HEK293 (cell line): Measurements from ENCODE around the gene CLCN2.

Experiments
- CTCF ChIA-PET: fragments of 350-600 bp; formaldehyde crosslinking; extraction: SDS; loops from one replicate; lab custom pipeline; 2021; ENCODE audit warnings: antibody characterized with exemption; lab: Yijun Ruan, JAX
- POLR2A ChIA-PET: fragments of 300-600 bp; formaldehyde crosslinking; extraction: SDS; loops from one replicate; lab custom pipeline; 2020; ENCODE audit warnings: antibody characterized with exemption, inconsistent platforms; lab: Yijun Ruan, JAX
- H3K27ac ChIP-seq: fragments of 200-500 bp; sonication (Bioruptor generic); 2 replicates; pipeline ENCODE4 v1.5.1; 2014; ENCODE audit warnings: low read depth, low read length, control low read depth, inconsistent platforms; ENCODE audit errors: extremely low read depth
- H3K36me3 ChIP-seq, 2 experiments: fragments of 200-500 bp in 1 of 2; sonication (Bioruptor generic) in 1 of 2; 1 replicate in 1 of 2; 2 replicates in 1 of 2; pipeline ENCODE4 v1.5.1; 2014 to 2017; ENCODE audit warnings: inconsistent platforms in 2 of 2, low read length in 2 of 2; ENCODE audit not compliant: control insufficient read depth in 2 of 2, insufficient read depth in 1 of 2
- H3K4me1 ChIP-seq: fragments of 200-500 bp; sonication (Bioruptor generic); 2 replicates; pipeline ENCODE4 v1.5.1; 2014; ENCODE audit warnings: mild to moderate bottlenecking, low read length, inconsistent platforms; ENCODE audit not compliant: control insufficient read depth, insufficient read depth
- H3K4me3 ChIP-seq: 2 replicates; pipeline ENCODE4 v1.5.1; 2011; ENCODE audit warnings: low read depth, mild to moderate bottlenecking, control low read depth, low read length, moderate library complexity
- H3K9me3 ChIP-seq: fragments of 200-500 bp; sonication (Bioruptor generic); 2 replicates; pipeline ENCODE4 v1.5.1; 2014; ENCODE audit warnings: low read depth, low read length, inconsistent platforms; ENCODE audit not compliant: control insufficient read depth, insufficient read depth
- BCL11A ChIP-seq: fragments of 450-650 bp; formaldehyde crosslinking; IDR thresholded peaks from 2 replicates; pipeline ENCODE4 v1.5.1; 2016; ENCODE audit warnings: low read depth, missing biosample characterization, missing genetic modification characterization
- GFI1B ChIP-seq: fragments of 450-650 bp; formaldehyde crosslinking; IDR thresholded peaks from 2 replicates; pipeline ENCODE4 v1.5.1; 2016; ENCODE audit warnings: missing biosample characterization, missing genetic modification characterization
- IKZF3 ChIP-seq: fragments of 450-650 bp; IDR thresholded peaks from 2 replicates; pipeline ENCODE4 v1.5.0; 2018; ENCODE audit warnings: missing biosample characterization, mild to moderate bottlenecking, missing genetic modification characterization, moderate library complexity
- SETDB1 ChIP-seq: IDR thresholded peaks from one replicate; pipeline ENCODE4 v1.6.1; 2017; ENCODE audit warnings: mild to moderate bottlenecking, low read length, moderate library complexity, mixed read lengths; ENCODE audit not compliant: insufficient read length
- ZBTB17 ChIP-seq: fragments of 450-650 bp; formaldehyde crosslinking; IDR thresholded peaks from 2 replicates; pipeline ENCODE4 v1.5.1; 2016; ENCODE audit warnings: missing biosample characterization, missing genetic modification characterization
- ZBTB21 ChIP-seq: fragments of 450-650 bp; formaldehyde crosslinking; IDR thresholded peaks from 2 replicates; pipeline ENCODE4 v1.5.1; 2017; ENCODE audit warnings: missing biosample characterization, missing genetic modification characterization
- ZNF311 ChIP-seq: fragments of 450-650 bp; formaldehyde crosslinking; IDR thresholded peaks from 2 replicates; pipeline ENCODE4 v1.5.1; 2017; ENCODE audit warnings: missing biosample characterization, missing genetic modification characterization, borderline replicate concordance
- ZNF335 ChIP-seq: fragments of 450-650 bp; formaldehyde crosslinking; conservative IDR thresholded peaks from 2 replicates; pipeline ENCODE4 v1.5.1; 2016; ENCODE audit warnings: missing biosample characterization, missing genetic modification characterization
- ZNF37A ChIP-seq: fragments of 450-650 bp; IDR thresholded peaks from 2 replicates; pipeline ENCODE4 v1.5.1; 2018; ENCODE audit warnings: missing biosample characterization, missing genetic modification characterization
- ZNF521 ChIP-seq: fragments of 450-650 bp; formaldehyde crosslinking; IDR thresholded peaks from 2 replicates; pipeline ENCODE4 v1.5.1; 2017; ENCODE audit warnings: missing biosample characterization, mild to moderate bottlenecking, missing genetic modification characterization
- ZNF621 ChIP-seq: fragments of 450-650 bp; formaldehyde crosslinking; IDR thresholded peaks from 2 replicates; pipeline ENCODE4 v1.5.1; 2017; ENCODE audit warnings: missing biosample characterization, missing genetic modification characterization
- ZNF624 ChIP-seq: fragments of 450-650 bp; formaldehyde crosslinking; IDR thresholded peaks from 2 replicates; pipeline ENCODE4 v1.5.1; 2017; ENCODE audit warnings: missing biosample characterization, missing genetic modification characterization
- ZNF670 ChIP-seq: fragments of 450-650 bp; formaldehyde crosslinking; IDR thresholded peaks from 2 replicates; pipeline ENCODE4 v1.5.1; 2016; ENCODE audit warnings: missing biosample characterization, missing genetic modification characterization, low read depth
- ZNF76 ChIP-seq: fragments of 450-650 bp; formaldehyde crosslinking; IDR thresholded peaks from 2 replicates; pipeline ENCODE4; 2016; ENCODE audit warnings: low read depth, missing biosample characterization, missing genetic modification characterization, borderline replicate concordance
- ZNF768 ChIP-seq: fragments of 450-650 bp; formaldehyde crosslinking; IDR thresholded peaks from 2 replicates; pipeline ENCODE4 v1.5.1; 2018; ENCODE audit warnings: missing biosample characterization, mild to moderate bottlenecking, missing genetic modification characterization
- ZNF777 ChIP-seq: fragments of 450-650 bp; formaldehyde crosslinking; IDR thresholded peaks from 2 replicates; pipeline ENCODE4 v1.5.1; 2017; ENCODE audit warnings: missing biosample characterization, missing genetic modification characterization, borderline replicate concordance
- ZSCAN23 ChIP-seq: fragments of 450-650 bp; formaldehyde crosslinking; IDR thresholded peaks from 2 replicates; pipeline ENCODE4 v1.5.1; 2016; ENCODE audit warnings: missing biosample characterization, missing genetic modification characterization
- TF ChIP-seq, protein P1 (sequence below): fragments of 450-650 bp; formaldehyde crosslinking; IDR thresholded peaks from 2 replicates; pipeline ENCODE4 v1.5.1; 2016; ENCODE audit warnings: missing biosample characterization, missing genetic modification characterization
- TF ChIP-seq, protein P2 (sequence below): fragments of 450-650 bp; formaldehyde crosslinking; IDR thresholded peaks from 2 replicates; pipeline ENCODE4 v1.5.1; 2016; ENCODE audit warnings: missing biosample characterization, missing genetic modification characterization
- TF ChIP-seq, protein P3 (sequence below): fragments of 450-650 bp; formaldehyde crosslinking; IDR thresholded peaks from 2 replicates; pipeline ENCODE4 v1.5.1; 2016; ENCODE audit warnings: missing biosample characterization, missing genetic modification characterization
- TF ChIP-seq, protein P4 (sequence below): fragments of 450-650 bp; formaldehyde crosslinking; IDR thresholded peaks from 2 replicates; pipeline ENCODE4 v1.5.1; 2016; ENCODE audit warnings: missing biosample characterization, missing genetic modification characterization
- TF ChIP-seq, protein P5 (sequence below): fragments of 450-650 bp; formaldehyde crosslinking; IDR thresholded peaks from 2 replicates; pipeline ENCODE4 v1.5.1; 2016; ENCODE audit warnings: missing biosample characterization, missing genetic modification characterization
- TF ChIP-seq, protein P6 (sequence below): fragments of 450-650 bp; formaldehyde crosslinking; IDR thresholded peaks from 2 replicates; pipeline ENCODE4; 2016; ENCODE audit warnings: missing biosample characterization, missing genetic modification characterization
- TF ChIP-seq, protein P7 (sequence below): fragments of 450-650 bp; formaldehyde crosslinking; IDR thresholded peaks from 2 replicates; pipeline ENCODE4 v1.5.1; 2016; ENCODE audit warnings: missing biosample characterization, missing genetic modification characterization
- TF ChIP-seq, protein P8 (sequence below): fragments of 450-650 bp; formaldehyde crosslinking; IDR thresholded peaks from 2 replicates; pipeline ENCODE4 v1.5.1; 2016; ENCODE audit warnings: missing biosample characterization, missing genetic modification characterization

The CLCN2 gene

DNA sequence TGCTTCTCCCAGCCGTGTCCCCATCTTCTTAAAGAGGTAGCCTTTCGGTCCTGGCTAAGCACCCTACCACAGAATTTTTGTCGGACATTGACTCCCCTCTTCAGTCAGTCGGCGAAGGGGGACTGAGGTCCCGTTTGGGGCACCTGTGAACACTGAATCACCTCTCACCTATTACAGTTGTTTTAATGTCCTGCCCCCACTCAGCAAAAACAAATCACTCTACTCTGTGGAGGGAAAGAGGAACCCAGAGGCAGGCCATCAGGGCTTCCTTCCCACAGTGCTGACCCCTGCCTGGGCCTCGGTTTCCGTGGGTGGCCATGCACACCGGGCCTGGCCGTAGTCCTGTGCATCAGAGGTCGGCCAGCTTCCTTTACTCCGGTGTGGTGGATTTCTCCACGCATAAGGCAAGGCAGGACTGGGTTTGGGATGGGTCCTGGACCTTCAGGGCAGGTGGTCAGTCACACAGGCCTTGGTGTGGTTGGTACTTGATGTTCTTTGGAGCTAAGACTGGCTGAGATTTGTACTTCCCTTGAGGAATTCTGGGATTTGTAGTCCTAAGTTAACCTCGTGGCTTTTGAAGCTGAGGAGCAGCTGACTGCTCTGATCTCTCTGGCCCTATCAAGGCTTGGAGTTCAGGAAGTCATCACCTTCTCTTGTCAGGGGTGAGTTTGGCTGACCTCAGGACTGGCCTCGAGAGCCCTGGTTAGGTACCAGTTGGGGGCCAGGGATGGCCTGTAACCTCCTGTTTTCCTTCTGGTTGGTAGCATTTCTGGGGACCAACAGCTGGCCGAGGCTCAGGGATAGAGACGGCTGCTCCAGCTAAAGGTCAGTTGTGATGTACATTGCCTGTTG is 24.6 kb downstream of the CLCN2 start:
- CTCF ChIA-PET = interaction anchor here (1.6 to 2.2 kb wide), 2 partner anchors 17 to 35 kb away, joined by 6 to 8 read pairs; no protein-coding TSS in a partner anchor
- Histone ChIP-seq H3K36me3 (peaks cover 0 to 57% of the 10 kb centered on the region in 2 experiments; a peak in 1 of 3 replicates), H3K9me3 (no peaks in the 10 kb centered on the region), H3K4me1 (no peaks in the 10 kb centered on the region), H3K27ac (peak overlapping the region; percentile 73; the same call in 1 of the 2 replicates), H3K4me3 (peak overlapping the region; percentile 86)
- POLR2A ChIA-PET = interaction anchor here (1.1 kb wide), 1 partner anchor 17 kb away, joined by 3 read pairs; no protein-coding TSS in a partner anchor
- no peak for TF ChIP-seq ZNF621
- no peak for TF ChIP-seq ZNF768
- TF ChIP-seq, protein P1, sequence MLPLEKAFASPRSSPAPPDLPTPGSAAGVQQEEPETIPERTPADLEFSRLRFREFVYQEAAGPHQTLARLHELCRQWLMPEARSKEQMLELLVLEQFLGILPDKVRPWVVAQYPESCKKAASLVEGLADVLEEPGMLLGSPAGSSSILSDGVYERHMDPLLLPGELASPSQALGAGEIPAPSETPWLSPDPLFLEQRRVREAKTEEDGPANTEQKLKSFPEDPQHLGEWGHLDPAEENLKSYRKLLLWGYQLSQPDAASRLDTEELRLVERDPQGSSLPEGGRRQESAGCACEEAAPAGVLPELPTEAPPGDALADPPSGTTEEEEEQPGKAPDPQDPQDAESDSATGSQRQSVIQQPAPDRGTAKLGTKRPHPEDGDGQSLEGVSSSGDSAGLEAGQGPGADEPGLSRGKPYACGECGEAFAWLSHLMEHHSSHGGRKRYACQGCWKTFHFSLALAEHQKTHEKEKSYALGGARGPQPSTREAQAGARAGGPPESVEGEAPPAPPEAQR (tag by site-specific recombination) = no peak
- peak; percentile 26 for TF ChIP-seq ZBTB17 (tag by site-specific recombination)
- TF ChIP-seq ZNF37A (tag by site-specific recombination) = no peak
- peak; percentile 76; the same call in 1 of the 2 replicates for TF ChIP-seq ZNF76
- peak; percentile 70; the same call in 1 of the 2 replicates for TF ChIP-seq GFI1B (tag by site-specific recombination)
- no peak for TF ChIP-seq ZNF777 (tag by site-specific recombination)
- TF ChIP-seq, protein P2, sequence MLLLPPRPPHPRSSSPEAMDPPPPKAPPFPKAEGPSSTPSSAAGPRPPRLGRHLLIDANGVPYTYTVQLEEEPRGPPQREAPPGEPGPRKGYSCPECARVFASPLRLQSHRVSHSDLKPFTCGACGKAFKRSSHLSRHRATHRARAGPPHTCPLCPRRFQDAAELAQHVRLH (tag by site-specific recombination) = no peak
- TF ChIP-seq, protein P3, sequence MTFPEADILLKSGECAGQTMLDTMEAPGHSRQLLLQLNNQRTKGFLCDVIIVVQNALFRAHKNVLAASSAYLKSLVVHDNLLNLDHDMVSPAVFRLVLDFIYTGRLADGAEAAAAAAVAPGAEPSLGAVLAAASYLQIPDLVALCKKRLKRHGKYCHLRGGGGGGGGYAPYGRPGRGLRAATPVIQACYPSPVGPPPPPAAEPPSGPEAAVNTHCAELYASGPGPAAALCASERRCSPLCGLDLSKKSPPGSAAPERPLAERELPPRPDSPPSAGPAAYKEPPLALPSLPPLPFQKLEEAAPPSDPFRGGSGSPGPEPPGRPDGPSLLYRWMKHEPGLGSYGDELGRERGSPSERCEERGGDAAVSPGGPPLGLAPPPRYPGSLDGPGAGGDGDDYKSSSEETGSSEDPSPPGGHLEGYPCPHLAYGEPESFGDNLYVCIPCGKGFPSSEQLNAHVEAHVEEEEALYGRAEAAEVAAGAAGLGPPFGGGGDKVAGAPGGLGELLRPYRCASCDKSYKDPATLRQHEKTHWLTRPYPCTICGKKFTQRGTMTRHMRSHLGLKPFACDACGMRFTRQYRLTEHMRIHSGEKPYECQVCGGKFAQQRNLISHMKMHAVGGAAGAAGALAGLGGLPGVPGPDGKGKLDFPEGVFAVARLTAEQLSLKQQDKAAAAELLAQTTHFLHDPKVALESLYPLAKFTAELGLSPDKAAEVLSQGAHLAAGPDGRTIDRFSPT (tag by site-specific recombination) = no peak
- no peak for TF ChIP-seq IKZF3 (tag by site-specific recombination)
- TF ChIP-seq ZSCAN23 (tag by site-specific recombination) = no peak
- TF ChIP-seq, protein P4, sequence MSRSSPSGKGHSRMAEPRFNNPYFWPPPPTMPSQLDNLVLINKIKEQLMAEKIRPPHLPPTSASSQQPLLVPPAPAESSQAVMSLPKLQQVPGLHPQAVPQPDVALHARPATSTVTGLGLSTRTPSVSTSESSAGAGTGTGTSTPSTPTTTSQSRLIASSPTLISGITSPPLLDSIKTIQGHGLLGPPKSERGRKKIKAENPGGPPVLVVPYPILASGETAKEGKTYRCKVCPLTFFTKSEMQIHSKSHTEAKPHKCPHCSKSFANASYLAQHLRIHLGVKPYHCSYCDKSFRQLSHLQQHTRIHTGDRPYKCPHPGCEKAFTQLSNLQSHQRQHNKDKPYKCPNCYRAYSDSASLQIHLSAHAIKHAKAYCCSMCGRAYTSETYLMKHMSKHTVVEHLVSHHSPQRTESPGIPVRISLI (tag by site-specific recombination) = no peak
- TF ChIP-seq, protein P5, sequence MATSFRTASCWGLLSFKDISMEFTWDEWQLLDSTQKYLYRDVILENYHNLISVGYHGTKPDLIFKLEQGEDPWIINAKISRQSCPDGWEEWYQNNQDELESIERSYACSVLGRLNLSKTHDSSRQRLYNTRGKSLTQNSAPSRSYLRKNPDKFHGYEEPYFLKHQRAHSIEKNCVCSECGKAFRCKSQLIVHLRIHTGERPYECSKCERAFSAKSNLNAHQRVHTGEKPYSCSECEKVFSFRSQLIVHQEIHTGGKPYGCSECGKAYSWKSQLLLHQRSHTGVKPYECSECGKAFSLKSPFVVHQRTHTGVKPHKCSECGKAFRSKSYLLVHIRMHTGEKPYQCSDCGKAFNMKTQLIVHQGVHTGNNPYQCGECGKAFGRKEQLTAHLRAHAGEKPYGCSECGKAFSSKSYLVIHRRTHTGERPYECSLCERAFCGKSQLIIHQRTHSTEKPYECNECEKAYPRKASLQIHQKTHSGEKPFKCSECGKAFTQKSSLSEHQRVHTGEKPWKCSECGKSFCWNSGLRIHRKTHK (tag by site-specific recombination) = no peak
- no peak for TF ChIP-seq ZNF521 (tag by site-specific recombination)
- no peak for TF ChIP-seq ZBTB21 (tag by site-specific recombination)
- TF ChIP-seq SETDB1 = no peak
- TF ChIP-seq, protein P6, sequence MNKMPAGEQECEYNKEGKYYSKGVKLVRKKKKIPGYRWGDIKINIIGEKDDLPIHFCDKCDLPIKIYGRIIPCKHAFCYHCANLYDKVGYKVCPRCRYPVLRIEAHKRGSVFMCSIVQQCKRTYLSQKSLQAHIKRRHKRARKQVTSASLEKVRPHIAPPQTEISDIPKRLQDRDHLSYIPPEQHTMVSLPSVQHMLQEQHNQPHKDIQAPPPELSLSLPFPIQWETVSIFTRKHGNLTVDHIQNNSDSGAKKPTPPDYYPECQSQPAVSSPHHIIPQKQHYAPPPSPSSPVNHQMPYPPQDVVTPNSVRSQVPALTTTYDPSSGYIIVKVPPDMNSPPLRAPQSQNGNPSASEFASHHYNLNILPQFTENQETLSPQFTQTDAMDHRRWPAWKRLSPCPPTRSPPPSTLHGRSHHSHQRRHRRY (tag by site-specific recombination) = no peak
- TF ChIP-seq BCL11A (tag by site-specific recombination) = no peak
- TF ChIP-seq ZNF311 (tag by site-specific recombination) = no peak
- no peak for TF ChIP-seq ZNF670
- peak; percentile 75 for TF ChIP-seq ZNF335 (tag by site-specific recombination)
- TF ChIP-seq, protein P7, sequence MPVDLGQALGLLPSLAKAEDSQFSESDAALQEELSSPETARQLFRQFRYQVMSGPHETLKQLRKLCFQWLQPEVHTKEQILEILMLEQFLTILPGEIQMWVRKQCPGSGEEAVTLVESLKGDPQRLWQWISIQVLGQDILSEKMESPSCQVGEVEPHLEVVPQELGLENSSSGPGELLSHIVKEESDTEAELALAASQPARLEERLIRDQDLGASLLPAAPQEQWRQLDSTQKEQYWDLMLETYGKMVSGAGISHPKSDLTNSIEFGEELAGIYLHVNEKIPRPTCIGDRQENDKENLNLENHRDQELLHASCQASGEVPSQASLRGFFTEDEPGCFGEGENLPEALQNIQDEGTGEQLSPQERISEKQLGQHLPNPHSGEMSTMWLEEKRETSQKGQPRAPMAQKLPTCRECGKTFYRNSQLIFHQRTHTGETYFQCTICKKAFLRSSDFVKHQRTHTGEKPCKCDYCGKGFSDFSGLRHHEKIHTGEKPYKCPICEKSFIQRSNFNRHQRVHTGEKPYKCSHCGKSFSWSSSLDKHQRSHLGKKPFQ (tag by site-specific recombination) = no peak
- TF ChIP-seq, protein P8, sequence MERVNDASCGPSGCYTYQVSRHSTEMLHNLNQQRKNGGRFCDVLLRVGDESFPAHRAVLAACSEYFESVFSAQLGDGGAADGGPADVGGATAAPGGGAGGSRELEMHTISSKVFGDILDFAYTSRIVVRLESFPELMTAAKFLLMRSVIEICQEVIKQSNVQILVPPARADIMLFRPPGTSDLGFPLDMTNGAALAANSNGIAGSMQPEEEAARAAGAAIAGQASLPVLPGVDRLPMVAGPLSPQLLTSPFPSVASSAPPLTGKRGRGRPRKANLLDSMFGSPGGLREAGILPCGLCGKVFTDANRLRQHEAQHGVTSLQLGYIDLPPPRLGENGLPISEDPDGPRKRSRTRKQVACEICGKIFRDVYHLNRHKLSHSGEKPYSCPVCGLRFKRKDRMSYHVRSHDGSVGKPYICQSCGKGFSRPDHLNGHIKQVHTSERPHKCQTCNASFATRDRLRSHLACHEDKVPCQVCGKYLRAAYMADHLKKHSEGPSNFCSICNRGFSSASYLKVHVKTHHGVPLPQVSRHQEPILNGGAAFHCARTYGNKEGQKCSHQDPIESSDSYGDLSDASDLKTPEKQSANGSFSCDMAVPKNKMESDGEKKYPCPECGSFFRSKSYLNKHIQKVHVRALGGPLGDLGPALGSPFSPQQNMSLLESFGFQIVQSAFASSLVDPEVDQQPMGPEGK (tag by site-specific recombination) = no peak
- no peak for TF ChIP-seq ZNF624 (tag by site-specific recombination)
